ENCODE data around the gene GLRX. TPM values are rescaled to one million over a fixed set of nuclear protein-coding genes. Genes with fewer than 3 reads are reported as not detected.

GLRX gene
- total and polyA plus RNA-seq, 2 of the 13 experiments (the other 11 are each of a cell fraction or from before 2014, with no cell fraction given) = 63.8 to 499 TPM

DNA sequence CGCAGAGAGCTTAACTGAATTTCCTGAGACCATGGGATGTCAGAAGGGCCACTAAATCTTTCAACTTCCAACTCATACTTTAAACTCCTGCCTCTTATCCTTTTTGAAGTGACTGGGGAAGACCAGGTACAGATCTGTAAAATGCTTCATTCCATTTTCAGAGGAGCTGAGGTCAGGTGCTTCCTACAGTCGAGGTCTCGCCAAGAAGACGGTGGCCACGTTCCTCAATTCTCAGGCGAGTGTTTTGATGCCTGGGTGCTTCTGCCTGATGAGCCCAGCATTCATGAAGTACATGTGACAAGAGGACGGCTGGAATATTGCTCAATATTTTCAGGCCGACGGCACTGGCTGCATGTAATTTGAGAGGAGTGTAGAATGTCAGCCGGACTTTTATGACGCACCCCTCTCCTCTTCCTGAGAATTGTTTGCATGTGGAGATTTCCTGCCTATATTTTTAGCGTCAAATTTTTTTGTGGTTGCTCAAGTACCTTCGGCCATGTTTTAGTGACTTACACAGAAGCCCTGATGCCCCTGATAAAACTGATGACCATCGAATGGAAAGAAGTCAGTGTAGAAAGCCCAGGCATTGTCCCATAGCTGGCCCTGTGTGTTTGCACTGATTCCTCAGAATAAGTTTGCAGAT lies 38.8 kb upstream of the GLRX start (continued):
- TF ChIP-seq, protein P1, sequence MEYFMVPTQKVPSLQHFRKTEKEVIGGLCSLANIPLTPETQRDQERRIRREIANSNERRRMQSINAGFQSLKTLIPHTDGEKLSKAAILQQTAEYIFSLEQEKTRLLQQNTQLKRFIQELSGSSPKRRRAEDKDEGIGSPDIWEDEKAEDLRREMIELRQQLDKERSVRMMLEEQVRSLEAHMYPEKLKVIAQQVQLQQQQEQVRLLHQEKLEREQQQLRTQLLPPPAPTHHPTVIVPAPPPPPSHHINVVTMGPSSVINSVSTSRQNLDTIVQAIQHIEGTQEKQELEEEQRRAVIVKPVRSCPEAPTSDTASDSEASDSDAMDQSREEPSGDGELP (IDR thresholded peaks at IDR 0.05; ENCODE audit: borderline replicate concordance, low read depth) = peak; percentile 74; the same call in 1 of the 2 replicates
- no peak for TF ChIP-seq KDM1A (CRISPR knock-in tag; IDR thresholded peaks at IDR 0.05)
- peak; percentile 66; the same call in 1 of the 2 replicates for TF ChIP-seq TEAD2 (CRISPR knock-in tag; IDR thresholded peaks at IDR 0.05)
- 0 out of 2 replicates have a peak, but pooled peaks have one; percentile 44 for TF ChIP-seq JUN (CRISPR knock-in tag; IDR thresholded peaks at IDR 0.05)
- no peak for TF ChIP-seq IRX3 (CRISPR knock-in tag; IDR thresholded peaks at IDR 0.05; ENCODE audit: borderline replicate concordance, low read depth)
- TF ChIP-seq, protein P2, sequence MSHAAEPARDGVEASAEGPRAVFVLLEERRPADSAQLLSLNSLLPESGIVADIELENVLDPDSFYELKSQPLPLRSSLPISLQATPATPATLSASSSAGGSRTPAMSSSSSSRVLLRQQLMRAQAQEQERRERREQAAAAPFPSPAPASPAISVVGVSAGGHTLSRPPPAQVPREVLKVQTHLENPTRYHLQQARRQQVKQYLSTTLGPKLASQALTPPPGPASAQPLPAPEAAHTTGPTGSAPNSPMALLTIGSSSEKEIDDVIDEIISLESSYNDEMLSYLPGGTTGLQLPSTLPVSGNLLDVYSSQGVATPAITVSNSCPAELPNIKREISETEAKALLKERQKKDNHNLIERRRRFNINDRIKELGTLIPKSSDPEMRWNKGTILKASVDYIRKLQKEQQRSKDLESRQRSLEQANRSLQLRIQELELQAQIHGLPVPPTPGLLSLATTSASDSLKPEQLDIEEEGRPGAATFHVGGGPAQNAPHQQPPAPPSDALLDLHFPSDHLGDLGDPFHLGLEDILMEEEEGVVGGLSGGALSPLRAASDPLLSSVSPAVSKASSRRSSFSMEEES (CRISPR knock-in tag; IDR thresholded peaks at IDR 0.05) = peak; percentile 96
- TF ChIP-seq, protein P3, sequence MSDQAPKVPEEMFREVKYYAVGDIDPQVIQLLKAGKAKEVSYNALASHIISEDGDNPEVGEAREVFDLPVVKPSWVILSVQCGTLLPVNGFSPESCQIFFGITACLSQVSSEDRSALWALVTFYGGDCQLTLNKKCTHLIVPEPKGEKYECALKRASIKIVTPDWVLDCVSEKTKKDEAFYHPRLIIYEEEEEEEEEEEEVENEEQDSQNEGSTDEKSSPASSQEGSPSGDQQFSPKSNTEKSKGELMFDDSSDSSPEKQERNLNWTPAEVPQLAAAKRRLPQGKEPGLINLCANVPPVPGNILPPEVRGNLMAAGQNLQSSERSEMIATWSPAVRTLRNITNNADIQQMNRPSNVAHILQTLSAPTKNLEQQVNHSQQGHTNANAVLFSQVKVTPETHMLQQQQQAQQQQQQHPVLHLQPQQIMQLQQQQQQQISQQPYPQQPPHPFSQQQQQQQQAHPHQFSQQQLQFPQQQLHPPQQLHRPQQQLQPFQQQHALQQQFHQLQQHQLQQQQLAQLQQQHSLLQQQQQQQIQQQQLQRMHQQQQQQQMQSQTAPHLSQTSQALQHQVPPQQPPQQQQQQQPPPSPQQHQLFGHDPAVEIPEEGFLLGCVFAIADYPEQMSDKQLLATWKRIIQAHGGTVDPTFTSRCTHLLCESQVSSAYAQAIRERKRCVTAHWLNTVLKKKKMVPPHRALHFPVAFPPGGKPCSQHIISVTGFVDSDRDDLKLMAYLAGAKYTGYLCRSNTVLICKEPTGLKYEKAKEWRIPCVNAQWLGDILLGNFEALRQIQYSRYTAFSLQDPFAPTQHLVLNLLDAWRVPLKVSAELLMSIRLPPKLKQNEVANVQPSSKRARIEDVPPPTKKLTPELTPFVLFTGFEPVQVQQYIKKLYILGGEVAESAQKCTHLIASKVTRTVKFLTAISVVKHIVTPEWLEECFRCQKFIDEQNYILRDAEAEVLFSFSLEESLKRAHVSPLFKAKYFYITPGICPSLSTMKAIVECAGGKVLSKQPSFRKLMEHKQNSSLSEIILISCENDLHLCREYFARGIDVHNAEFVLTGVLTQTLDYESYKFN (CRISPR knock-in tag; conservative IDR thresholded peaks at IDR 0.05) = peak; percentile 72
- no peak for TF ChIP-seq ZFP41 (CRISPR knock-in tag; IDR thresholded peaks at IDR 0.05; ENCODE audit: borderline replicate concordance)
- no peak for TF ChIP-seq ZFP36 (IDR thresholded peaks at IDR 0.05; ENCODE audit: borderline replicate concordance, low read depth, low read length, partially characterized antibody)
- no peak for TF ChIP-seq ZNF768 (CRISPR knock-in tag; IDR thresholded peaks at IDR 0.05)
- TF ChIP-seq ZMYM4 (CRISPR knock-in tag; IDR thresholded peaks at IDR 0.05) = peak; percentile 78
- TF ChIP-seq ZNF747 (CRISPR knock-in tag; IDR thresholded peaks at IDR 0.05; ENCODE audit: borderline replicate concordance) = no peak
- TF ChIP-seq, protein P4, sequence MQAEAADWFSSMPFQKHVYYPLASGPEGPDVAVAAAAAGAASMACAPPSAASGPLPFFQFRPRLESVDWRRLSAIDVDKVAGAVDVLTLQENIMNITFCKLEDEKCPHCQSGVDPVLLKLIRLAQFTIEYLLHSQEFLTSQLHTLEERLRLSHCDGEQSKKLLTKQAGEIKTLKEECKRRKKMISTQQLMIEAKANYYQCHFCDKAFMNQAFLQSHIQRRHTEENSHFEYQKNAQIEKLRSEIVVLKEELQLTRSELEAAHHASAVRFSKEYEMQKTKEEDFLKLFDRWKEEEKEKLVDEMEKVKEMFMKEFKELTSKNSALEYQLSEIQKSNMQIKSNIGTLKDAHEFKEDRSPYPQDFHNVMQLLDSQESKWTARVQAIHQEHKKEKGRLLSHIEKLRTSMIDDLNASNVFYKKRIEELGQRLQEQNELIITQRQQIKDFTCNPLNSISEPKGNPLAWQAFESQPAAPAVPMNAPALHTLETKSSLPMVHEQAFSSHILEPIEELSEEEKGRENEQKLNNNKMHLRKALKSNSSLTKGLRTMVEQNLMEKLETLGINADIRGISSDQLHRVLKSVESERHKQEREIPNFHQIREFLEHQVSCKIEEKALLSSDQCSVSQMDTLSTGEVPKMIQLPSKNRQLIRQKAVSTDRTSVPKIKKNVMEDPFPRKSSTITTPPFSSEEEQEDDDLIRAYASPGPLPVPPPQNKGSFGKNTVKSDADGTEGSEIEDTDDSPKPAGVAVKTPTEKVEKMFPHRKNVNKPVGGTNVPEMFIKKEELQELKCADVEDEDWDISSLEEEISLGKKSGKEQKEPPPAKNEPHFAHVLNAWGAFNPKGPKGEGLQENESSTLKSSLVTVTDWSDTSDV (CRISPR knock-in tag; IDR thresholded peaks at IDR 0.05) = no peak
- TF ChIP-seq, protein P5, sequence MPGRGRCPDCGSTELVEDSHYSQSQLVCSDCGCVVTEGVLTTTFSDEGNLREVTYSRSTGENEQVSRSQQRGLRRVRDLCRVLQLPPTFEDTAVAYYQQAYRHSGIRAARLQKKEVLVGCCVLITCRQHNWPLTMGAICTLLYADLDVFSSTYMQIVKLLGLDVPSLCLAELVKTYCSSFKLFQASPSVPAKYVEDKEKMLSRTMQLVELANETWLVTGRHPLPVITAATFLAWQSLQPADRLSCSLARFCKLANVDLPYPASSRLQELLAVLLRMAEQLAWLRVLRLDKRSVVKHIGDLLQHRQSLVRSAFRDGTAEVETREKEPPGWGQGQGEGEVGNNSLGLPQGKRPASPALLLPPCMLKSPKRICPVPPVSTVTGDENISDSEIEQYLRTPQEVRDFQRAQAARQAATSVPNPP (CRISPR knock-in tag; IDR thresholded peaks at IDR 0.05) = no peak
- no peak; the same call in 1 of the 2 replicates for TF ChIP-seq YEATS4 (CRISPR knock-in tag; IDR thresholded peaks at IDR 0.05; ENCODE audit: borderline replicate concordance)
- TF ChIP-seq SP140L (CRISPR knock-in tag; IDR thresholded peaks at IDR 0.05; ENCODE audit: borderline replicate concordance) = no peak
- TF ChIP-seq ZNF326 (CRISPR knock-in tag; IDR thresholded peaks at IDR 0.05; ENCODE audit: borderline replicate concordance) = no peak

All from HepG2 (cell line).